RCC 7860 (cell line): ENCODE measurements around the gene JOSD2.

Experiments
- DNase-seq: peaks from one replicate; pipeline ENCODE4 v3.0.0-alpha.2; 2015; ENCODE audit warnings: low spot score
- FAIRE-seq: peaks from 2 replicates; lab custom pipeline; 2012; peaks lifted over from hg19 to GRCh38; lab: Jason Lieb, UNC

Gene JOSD2

DNA sequence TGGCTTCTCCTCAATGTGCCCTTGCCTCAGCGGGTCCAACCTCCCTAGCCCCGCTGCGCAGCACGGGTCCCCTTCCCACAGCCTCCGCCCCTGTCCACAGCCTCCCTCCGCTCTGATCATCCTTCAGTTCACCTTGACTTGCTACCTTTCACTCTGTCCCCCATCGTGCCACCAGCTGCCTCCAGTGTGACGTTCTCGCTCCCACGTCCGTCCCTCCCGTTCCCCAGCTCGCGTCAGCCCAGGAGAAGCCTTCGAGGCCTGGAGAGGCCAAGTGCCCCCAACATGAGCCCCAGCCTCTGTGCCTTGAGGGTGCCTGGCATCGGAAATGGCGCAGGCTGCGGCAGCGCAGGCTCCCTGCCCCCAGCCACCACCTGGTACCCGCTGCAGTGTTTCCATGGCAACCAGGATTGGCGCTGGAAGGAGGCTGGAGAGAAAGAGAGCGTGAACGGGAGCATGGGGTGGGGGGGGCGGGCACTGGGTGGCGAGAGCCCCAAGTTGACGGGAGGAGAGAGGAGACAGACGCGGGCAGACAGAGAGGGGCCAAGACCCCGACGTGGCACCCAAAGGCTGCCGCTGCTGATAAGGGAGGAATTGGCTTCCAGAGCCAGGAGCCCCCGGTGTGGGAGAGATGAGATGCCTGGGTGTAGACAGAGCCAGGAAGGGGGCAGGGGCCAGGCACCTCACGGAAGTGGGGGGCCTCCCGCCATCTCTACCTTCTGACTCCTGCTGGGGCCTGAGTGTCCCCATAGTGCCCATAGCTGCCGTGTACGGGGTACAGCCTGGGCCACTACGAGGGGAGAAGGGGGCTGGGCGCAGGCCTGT, 3.6 kb upstream of the JOSD2 start:
- DNase-seq = no peak
- FAIRE-seq = no peak

DNA sequence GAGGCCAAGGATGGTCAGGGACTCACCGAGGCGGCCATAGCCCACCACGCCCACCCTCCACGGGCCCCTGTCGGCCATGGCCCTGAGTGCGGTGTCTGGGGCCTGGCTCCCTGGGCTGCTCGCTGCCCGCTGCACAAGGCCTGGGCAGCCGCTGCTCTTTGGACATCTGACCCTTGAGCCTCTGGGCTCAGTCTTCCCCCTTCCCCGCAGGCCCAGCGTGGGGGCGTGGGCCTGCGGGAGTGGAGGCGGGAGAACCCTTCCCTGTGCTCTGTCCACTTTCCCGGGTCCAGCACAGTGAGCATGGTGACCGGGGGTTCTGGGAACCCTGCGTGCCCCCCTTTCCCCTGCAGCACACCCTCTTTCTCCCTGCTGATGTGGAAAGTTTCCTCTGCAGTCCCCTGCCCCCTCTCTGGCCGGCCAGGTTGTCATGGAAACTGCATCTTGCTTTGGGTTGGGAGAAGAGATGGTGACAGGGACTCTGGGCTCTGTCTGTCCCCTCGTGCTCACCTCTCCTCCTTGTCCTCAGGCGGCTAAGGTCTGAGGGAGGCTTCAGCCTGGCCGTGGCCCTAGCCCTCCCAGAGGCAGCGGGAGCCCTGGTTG, 2.9 kb upstream of the JOSD2 start, which contains the start of gene ASPDH:
Gene ASPDH (minus strand): TSS at position 168 of the 600 bp plus-strand sequence. CDS start 90 bp downstream, at position 78.
- FAIRE-seq (no peak), DNase-seq (no peak)

- DNase-seq (no peak), FAIRE-seq (no peak)
Observed at GRCh38 chr19:50512999-50513745, 2.2 kb upstream of the JOSD2 start.

DNA sequence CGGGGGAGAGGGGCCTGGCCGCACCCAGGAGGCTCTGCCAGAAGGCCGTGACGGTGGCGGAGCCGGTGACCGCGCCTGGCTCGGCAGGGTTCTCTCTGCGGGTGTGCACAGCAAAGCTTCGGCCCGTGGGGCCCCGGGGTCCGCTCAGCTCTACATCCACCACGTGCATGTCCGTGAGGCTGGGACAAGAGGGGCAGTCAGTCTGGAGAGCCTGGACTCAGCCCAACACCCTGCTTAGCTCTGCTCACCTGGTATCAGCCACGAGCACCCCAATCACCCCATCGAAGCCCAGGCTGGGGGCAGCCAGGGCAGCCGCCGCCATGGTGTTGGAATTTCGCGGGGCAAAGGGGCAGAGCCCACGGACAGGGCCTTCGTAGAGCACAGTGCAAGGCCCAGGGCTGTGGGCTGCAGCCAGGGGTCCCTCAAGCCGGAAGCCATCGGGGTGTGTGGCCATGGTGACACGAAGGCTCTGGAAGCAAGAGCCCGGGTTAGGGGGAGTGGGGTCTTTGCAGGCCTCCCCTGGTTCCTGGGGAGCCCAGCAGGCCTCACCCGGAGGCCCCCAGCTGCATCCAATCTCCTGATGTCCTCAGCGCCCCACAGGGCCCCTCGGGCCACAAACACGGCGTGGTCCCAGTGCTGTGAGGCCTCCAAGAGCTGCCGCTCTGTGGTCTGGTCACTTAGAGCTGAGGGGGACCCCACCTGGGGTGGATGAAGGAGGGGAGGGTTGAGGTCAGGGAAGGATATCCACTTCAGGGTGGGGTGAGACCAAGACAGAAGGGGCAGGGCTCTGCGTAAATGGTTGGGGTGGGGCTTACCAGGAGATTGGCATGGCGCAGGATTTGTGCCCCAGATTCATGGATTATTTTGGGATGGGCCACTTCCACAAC, 1.4 kb upstream of the JOSD2 start:
- FAIRE-seq (no peak), DNase-seq (no peak)

GRCh38 chr19:50510700-50511068, 307 bp downstream of the JOSD2 start:
- FAIRE-seq = no peak
- DNase-seq = peak; percentile 4

GRCh38 chr19:50510121-50510670, 795 bp downstream of the JOSD2 start:
- FAIRE-seq (no peak), DNase-seq (no peak)

DNA sequence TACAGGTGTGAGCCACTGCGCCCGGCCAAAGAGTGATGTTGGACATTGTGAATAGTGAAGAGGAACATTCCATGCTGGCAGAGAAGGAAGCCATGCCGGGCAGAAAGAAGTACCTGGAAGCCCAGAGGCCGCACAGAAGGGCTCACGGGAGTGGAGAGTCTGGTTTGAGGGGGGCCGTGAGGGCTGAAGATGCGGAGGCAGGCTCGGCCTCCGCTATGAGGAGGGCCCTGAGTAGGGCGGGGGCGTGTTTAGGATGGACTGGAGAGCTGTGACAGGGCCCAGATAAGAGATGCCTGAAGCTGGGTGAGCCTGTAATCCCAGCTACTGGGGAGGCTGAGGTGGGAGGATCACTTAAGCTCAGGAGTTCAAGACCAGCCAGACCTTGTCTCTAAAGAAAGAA, 1.6 kb downstream of the JOSD2 start:
- DNase-seq (no peak), FAIRE-seq (no peak)

DNA sequence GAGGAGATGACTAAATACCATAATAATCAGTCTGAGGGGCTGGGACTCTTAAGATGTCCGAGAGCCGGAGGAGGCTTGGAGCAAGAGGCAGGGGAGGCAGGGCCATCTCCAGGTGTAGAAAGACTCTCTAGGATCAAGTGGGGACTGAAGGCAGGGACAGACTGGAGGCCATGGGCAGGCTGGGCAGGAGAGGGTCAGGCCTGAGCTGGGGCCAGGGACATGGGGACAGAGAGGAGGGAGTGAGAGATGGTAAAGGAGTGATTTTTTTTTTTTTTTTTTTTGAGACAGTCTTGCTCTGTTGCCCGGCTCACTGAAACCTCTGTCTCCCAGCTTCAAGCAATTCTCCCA, 2.2 kb downstream of the JOSD2 start:
- DNase-seq (no peak), FAIRE-seq (no peak)

- FAIRE-seq (no peak), DNase-seq (no peak)
Observed at GRCh38 chr19:50507376-50507775, 3.6 kb downstream of the JOSD2 start.

DNA sequence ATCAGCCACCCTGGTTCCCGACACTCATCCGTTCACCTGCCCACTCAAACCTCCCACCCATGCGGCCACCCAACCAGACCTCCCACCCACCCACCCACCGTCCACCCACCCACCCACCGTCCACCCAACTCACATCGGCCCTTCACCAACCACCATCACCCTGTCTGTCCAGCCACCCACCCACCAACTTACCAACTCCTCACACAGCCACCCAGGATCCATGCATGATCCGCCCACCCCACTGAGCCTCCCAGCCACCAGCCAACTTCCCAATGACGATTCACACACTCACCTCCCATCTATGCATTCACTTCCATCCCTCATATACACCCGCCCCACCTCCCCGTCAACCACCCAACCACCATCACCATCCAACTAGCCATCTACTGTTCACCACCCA, 4.3 kb downstream of the JOSD2 start:
- FAIRE-seq (no peak), DNase-seq (no peak)

DNA sequence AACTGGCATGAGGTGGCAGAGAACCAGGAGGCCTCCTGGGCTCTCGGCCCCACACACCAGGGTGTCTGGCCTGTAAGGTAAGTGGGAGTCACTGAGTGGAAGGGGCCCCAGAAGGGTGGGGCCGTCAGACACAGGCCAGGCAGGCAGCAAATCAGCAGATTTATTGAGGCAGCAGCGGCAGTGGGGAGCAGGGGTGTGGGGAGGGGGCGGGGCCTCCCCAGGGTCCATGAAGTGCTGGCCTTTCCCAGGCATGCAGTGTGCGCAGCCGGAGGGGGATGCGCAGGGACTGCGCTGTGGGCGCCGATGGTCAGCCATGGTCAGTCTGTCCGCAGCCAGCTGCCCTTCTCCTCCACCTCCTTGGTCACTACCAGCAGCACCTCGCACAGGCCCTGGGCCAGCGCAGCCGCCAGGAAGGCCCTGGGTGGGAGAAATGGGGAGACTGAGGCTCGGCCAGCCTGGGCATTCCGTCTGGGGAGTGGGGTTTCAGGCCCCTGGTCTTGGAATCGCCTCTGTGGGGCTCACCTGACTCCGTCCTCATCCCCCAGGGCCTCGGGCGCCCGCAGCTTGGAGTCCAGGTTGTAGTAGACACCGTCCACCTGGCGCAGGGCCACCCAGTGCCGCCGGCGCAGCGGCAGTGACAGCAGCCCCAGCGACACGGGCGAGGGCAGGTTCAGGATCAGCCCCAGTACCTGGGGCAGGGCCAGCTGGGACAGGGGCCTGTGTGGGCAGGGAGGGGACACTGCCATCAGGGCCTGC, 5.0 kb downstream of the JOSD2 start:
- DNase-seq (no peak), FAIRE-seq (no peak)

- DNase-seq (no peak), FAIRE-seq (no peak)
Observed at GRCh38 chr19:50501568-50502475, 9.2 kb downstream of the JOSD2 start.

DNA sequence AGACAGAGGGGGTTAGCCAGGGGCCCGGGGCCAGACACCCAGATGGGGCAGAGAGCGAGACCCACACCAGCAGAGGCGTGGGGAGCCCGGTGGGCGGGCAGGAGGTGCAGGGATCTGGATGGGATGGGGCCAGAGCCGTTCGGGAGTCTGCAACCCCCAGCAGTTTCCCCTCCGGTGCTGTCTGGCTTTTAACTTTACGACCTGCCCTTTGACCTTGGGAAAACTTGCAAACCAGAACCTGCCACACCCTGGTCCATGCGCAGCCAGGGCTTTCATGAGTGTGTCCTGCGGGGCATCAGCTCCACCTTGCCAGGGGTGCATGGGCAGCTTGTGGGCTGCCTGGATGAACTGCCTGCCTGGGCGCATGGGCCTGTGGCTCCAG, 9.8 kb downstream of the JOSD2 start:
- DNase-seq (no peak), FAIRE-seq (no peak)

- no peak for FAIRE-seq
- no peak for DNase-seq
Observed at GRCh38 chr19:50500753-50501151, 10.2 kb downstream of the JOSD2 start.

GRCh38 chr19:50500060-50500752, 10.8 kb downstream of the JOSD2 start:
- FAIRE-seq (no peak), DNase-seq (no peak)

- no peak for DNase-seq
- no peak for FAIRE-seq
Observed at GRCh38 chr19:50498219-50499056, 12.6 kb downstream of the JOSD2 start.

DNA sequence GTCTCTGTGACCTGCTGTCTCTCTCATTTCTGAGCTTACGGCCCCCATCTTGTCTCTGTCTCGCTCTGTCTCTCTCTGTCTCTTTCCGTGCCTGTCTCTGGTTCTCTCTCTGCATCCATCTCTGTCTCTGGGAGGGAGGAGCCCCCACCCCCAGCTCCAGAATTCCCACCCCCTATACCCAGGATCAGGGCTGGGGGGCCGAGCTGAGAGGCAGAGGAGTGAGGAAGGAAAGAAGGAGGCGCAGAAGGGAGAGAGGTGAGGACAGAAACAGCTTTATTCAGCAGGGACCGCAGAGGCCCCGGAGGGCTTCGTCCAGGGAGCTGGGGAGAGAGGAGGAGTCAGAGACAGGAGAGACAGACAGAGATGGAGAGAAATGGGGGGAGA, 14.0 kb downstream of the JOSD2 start:
- DNase-seq = no peak
- FAIRE-seq = no peak
